ENCODE results near the gene RBFOX2.

- TF ChIP-seq POLR2A (IDR thresholded peaks at IDR 0.05) = no peak
- TF ChIP-seq, protein P1, sequence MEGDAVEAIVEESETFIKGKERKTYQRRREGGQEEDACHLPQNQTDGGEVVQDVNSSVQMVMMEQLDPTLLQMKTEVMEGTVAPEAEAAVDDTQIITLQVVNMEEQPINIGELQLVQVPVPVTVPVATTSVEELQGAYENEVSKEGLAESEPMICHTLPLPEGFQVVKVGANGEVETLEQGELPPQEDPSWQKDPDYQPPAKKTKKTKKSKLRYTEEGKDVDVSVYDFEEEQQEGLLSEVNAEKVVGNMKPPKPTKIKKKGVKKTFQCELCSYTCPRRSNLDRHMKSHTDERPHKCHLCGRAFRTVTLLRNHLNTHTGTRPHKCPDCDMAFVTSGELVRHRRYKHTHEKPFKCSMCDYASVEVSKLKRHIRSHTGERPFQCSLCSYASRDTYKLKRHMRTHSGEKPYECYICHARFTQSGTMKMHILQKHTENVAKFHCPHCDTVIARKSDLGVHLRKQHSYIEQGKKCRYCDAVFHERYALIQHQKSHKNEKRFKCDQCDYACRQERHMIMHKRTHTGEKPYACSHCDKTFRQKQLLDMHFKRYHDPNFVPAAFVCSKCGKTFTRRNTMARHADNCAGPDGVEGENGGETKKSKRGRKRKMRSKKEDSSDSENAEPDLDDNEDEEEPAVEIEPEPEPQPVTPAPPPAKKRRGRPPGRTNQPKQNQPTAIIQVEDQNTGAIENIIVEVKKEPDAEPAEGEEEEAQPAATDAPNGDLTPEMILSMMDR (IDR thresholded peaks at IDR 0.05 in 8 of 11, conservative IDR thresholded peaks at IDR 0.05 in 3 of 11) = no peak
Observed at GRCh38 chr22:35782504-35782903, 246.1 kb downstream of the RBFOX2 start.
